Right atrium auricular region (tissue), 2 donors: ENCODE measurements around the gene INPP5D. TPM values are rescaled to one million over a fixed set of nuclear protein-coding genes. Genes with fewer than 3 reads are reported as not detected.

Source experiments
- DNase-seq: peaks from one replicate; pipeline ENCODE4 v3.0.0-alpha.2; 2019; ENCODE audit warnings: low spot score
- H3K27ac ChIP-seq, 2 donors: fragments of 200-600 bp; sonication (generic); 1 replicate in 1 of 2; 2 replicates in 1 of 2; pipeline ENCODE4 v1.5.1; 2016 to 2019
- H3K27me3 ChIP-seq, 2 donors: fragments of 200-600 bp; sonication (generic); one replicate each; pipeline versions ENCODE4 v1.5.1 to v1.6.0; 2017 to 2019
- H3K36me3 ChIP-seq: fragments of 200-600 bp; sonication (generic); one replicate; pipeline ENCODE4 v1.5.1; 2016
- H3K4me1 ChIP-seq, 2 donors: fragments of 200-600 bp; sonication (generic); one replicate each; pipeline versions ENCODE4 v1.5.1 to v1.6.0; 2017 to 2019
- H3K4me3 ChIP-seq, 2 donors: fragments of 200-600 bp; sonication (generic); 1 replicate in 1 of 2; 2 replicates in 1 of 2; pipeline ENCODE4 v1.5.1; 2017 to 2019; ENCODE audit warnings: mild to moderate bottlenecking in 1 of 2, moderate library complexity in 1 of 2
- H3K9me3 ChIP-seq, 2 donors: fragments of 200-600 bp; sonication (generic); one replicate each; pipeline ENCODE4 v1.5.1; 2019
- CTCF ChIP-seq, 2 donors: fragments of 200-600 bp; sonication (generic); IDR thresholded peaks; one replicate each; pipeline ENCODE4 v1.5.1; 2019; ENCODE audit warnings: antibody characterized with exemption in 2 of 2
- total RNA-seq, 2 donors: library from RNA; depleted of rRNA; stranded (reverse); fragments of >200 nt; gene quantifications; one replicate each; pipeline ENCODE4 v1.1.0, GENCODE V29; 2016

The INPP5D gene
- total RNA-seq, 2 donors from 2014 or later = 2.9 to 7.0 TPM

GRCh38 chr2:233143700-233144331, 83.7 kb downstream of the INPP5D start:
- Histone ChIP-seq H3K9me3 (no peaks in the 10 kb centered on the region), H3K36me3 (no peaks in the 10 kb centered on the region), H3K4me3 (no peak overlapping the region), H3K4me1 (no peaks in the 10 kb centered on the region), H3K27me3 (no peaks in the 10 kb centered on the region), H3K27ac (no peak overlapping the region)
- no peak for DNase-seq
- TF ChIP-seq CTCF (IDR thresholded peaks at IDR 0.05) = no peak

GRCh38 chr2:233145726-233146125, 85.6 kb downstream of the INPP5D start:
- no peak for DNase-seq
- Histone ChIP-seq H3K27ac (no peak overlapping the region), H3K9me3 (no peaks in the 10 kb centered on the region), H3K4me1 (no peaks in the 10 kb centered on the region), H3K4me3 (no peak overlapping the region), H3K27me3 (no peaks in the 10 kb centered on the region), H3K36me3 (no peaks in the 10 kb centered on the region)
- no peak for TF ChIP-seq CTCF (IDR thresholded peaks at IDR 0.05)

DNA sequence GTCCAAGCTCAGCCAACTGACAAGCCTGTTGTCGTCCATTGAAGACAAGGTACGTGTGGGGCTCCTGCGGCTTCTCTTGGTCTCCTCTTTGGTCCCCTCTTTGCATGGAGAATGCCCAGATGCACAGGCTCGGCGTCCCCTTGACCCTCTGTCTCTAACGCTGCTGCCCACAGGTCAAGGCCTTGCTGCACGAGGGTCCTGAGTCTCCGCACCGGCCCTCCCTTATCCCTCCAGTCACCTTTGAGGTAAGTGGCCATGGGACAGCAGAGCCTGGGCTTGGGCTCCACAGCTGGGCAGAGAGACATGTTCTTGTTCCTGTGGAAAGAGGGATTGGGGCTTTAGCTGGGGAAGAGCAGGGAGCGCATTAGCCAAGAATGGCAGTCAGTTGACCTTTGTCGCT, 86.1 kb downstream of the INPP5D start:
- Histone ChIP-seq H3K27me3 (no peaks in the 10 kb centered on the region), H3K9me3 (no peaks in the 10 kb centered on the region), H3K36me3 (no peaks in the 10 kb centered on the region), H3K4me3 (no peak overlapping the region), H3K27ac (no peak overlapping the region), H3K4me1 (no peaks in the 10 kb centered on the region)
- DNase-seq = no peak
- TF ChIP-seq CTCF (IDR thresholded peaks at IDR 0.05) = no peak

DNA sequence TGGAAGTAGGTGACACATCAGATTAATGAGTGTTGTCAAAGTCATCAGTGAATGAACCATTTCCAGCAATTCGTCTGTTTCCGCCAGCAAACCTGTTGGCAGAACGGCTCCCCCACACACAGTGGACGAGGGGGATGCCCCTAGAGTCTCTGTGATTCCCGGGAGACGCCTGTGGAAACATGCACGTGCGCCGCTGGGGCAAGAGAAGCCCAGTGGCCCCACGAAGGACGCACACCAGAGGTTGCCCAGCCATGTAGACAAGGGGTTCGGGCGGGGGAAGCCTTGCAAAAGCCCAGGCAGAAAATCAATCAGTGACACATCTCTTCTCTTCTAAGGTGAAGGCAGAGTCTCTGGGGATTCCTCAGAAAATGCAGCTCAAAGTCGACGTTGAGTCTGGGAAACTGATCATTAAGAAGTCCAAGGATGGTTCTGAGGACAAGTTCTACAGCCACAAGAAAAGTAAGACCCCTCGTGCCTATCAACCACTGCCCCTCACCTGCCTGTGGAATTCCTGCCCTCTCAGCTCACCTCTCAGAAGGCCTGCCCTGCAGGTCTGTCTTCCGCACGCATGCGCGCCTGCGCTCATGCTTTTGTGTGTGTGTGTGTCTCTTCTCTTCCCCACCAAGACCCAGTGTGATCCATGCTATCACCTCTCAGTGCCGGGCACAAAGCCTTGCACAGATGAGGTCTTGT, 87.1 kb downstream of the INPP5D start:
- Histone ChIP-seq H3K4me3 (no peak overlapping the region), H3K27me3 (no peaks in the 10 kb centered on the region), H3K4me1 (peaks cover 0 to 4% of the 10 kb centered on the region in 2 donors), H3K36me3 (no peaks in the 10 kb centered on the region), H3K27ac (no peak overlapping the region), H3K9me3 (no peaks in the 10 kb centered on the region)
- DNase-seq = no peak
- no peak for TF ChIP-seq CTCF (IDR thresholded peaks at IDR 0.05)

DNA sequence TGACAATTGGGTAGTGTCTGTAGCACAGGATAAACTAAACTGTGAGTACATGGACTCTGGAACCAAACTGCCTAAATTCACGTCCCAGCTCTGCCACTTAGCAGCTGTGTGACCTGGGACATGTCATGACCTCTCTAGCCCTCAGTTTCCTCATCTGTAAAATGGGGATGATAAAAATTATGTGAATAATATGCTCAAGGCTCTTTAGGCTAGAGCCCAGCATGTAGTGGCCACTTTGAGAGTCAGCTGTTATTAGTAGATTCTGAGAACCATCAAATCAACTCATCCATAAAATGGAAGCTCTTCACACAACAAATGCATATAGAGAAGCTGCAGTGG, 87.7 kb downstream of the INPP5D start:
- H3K4me1 ChIP-seq = peaks cover 0 to 7% of the 10 kb centered on the region in 2 donors
- H3K27me3 ChIP-seq = no peaks in the 10 kb centered on the region
- no peak overlapping the region for H3K4me3 ChIP-seq
- no peaks in the 10 kb centered on the region for H3K36me3 ChIP-seq
- no peak for TF ChIP-seq CTCF (IDR thresholded peaks at IDR 0.05)
- no peak overlapping the region for H3K27ac ChIP-seq
- H3K9me3 ChIP-seq = no peaks in the 10 kb centered on the region
- no peak for DNase-seq

DNA sequence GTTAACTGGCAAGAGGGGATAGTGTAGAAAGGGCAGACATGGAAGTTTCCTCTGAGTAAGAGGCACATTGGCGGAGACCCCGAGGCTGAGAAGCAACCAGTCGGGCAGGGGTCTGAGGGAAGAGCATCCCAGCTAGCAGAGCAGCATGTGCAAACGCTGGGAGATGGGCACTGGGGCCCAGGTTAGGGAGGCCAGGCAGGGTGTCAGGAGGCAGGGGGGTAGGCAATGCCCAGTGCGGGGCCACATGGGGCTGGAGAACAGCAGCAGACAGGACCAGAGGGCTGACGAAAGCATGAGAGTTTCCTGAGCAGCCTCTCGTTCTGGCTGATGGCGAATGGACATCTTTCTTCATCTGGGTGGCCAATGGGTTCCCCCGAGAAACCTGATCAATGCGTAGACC, 88.2 kb downstream of the INPP5D start:
- no peak overlapping the region for H3K4me3 ChIP-seq
- peaks cover 0 to 13% of the 10 kb centered on the region in 2 donors for H3K4me1 ChIP-seq
- no peak overlapping the region for H3K27ac ChIP-seq
- no peaks in the 10 kb centered on the region for H3K27me3 ChIP-seq
- TF ChIP-seq CTCF (IDR thresholded peaks at IDR 0.05) = no peak
- no peak for DNase-seq
- H3K36me3 ChIP-seq = no peaks in the 10 kb centered on the region
- no peaks in the 10 kb centered on the region for H3K9me3 ChIP-seq
